GM18499 (cell line): Measurements from ENCODE around the gene NKIRAS2.

ENCODE experiments used
- ATAC-seq: cut with Tn5 transposase; IDR thresholded peaks from one replicate; pipeline ENCODE4 v1.9.1; 2021; ENCODE audit warnings: moderate number of reproducible peaks; ENCODE audit not compliant: insufficient read depth, unreplicated experiment

The NKIRAS2 gene

DNA sequence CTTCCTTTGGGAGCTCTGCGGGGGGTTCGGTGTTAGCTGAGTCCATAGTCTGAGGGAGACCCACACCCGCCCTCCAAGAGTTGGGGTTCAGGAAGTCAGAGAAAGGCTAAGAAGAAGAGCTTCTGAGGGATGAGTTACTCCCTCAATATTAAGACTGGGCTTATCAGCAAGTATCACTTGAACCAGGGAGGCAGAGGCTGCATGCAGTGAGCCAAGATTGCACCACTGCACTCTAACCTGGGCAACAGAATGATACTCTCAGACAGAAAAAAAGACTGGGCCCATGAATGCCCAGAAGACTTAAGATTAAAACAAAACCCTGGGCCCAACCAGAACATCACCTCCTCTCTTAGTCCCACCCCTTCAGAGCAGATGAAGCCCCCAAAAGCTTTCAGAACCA lies 6.0 kb downstream of the NKIRAS2 start:
- ATAC-seq = no peak

DNA sequence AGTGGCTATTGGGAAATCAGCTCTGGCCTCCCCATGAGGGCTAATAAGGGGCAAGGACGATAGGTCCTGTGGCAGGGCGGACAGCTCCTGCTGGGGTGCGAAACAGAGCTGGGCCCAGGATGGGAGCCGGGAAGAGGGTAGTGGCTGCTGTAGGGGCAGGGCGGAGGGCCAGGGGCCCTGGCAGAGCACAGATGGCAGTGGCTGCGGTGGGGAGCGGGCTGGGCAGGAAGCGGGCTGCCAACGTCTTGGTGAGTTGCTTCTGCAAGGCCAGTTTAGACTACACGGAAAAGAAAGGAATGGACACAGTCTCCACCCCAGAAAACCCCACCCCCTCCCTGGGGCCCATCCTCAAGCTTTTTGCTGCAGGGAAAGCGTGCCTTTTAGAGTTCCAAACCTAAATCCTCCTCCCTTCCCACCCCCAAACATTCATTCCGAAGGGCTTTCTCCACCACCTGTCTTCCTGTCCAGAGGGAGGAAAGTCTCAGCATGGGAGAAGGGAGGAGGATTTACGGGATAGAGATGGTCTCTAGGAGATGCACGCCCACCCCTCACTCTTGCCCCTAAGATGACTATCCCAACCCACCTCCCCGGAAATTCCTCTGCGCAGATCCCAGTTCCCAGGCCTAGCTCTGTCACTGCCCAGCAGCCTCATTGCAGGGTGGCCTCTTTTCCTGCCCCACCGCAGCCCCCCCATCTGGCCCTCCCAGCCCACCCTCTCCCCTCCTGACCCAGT lies 7.1 kb downstream of the NKIRAS2 start:
- ATAC-seq = no peak

DNA sequence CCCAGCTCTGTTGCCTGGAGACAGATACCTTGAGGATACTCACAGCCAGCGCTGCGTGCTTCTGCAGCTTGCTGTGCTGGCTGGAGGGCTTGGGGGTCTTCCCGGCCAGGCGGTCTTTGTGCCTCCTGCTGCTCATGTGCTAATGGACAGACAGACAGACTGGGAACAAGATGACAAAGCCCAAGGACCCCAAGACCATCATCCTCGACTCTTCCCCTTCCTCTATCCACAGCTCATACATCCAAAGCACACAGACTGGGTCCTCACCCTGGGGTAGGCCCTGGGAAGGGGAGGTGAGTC lies 7.7 kb downstream of the NKIRAS2 start:
- ATAC-seq = no peak

GRCh38 chr17:42027961-42028790 lies 8.3 kb downstream of the NKIRAS2 start:
- ATAC-seq = no peak

DNA sequence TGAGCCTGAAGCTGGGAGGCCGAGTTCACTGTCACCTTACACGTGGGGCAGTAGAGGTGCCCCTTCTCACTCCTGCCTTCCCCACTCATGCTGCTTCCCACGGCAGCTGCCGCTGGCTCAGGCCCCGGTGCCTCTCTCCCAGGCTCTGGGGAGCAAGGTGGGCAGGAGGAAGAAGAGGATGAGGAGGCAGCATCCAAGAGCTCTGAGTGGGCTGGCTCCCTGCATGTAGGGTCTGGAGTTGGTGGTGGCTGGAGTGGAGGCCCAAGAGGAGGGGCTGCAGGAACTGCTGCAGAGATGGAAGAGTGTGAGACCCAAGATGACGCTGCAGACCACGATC lies 8.9 kb downstream of the NKIRAS2 start:
- ATAC-seq = no peak

- no peak for ATAC-seq
Measured at GRCh38 chr17:42031584-42031983, 11.7 kb downstream of the NKIRAS2 start.

GRCh38 chr17:42034059-42034458 lies 14.2 kb downstream of the NKIRAS2 start:
- ATAC-seq = no peak

- ATAC-seq = no peak
Measured at GRCh38 chr17:42038221-42038973, 18.5 kb downstream of the NKIRAS2 start.

GRCh38 chr17:42039794-42040763 lies 20.2 kb downstream of the NKIRAS2 start:
- no peak for ATAC-seq

- ATAC-seq = no peak
Measured at GRCh38 chr17:42040818-42041217, 20.9 kb downstream of the NKIRAS2 start.

GRCh38 chr17:42041619-42042018 lies 21.7 kb downstream of the NKIRAS2 start:
- no peak for ATAC-seq

GRCh38 chr17:42042598-42043319 lies 22.9 kb downstream of the NKIRAS2 start:
- ATAC-seq = no peak

DNA sequence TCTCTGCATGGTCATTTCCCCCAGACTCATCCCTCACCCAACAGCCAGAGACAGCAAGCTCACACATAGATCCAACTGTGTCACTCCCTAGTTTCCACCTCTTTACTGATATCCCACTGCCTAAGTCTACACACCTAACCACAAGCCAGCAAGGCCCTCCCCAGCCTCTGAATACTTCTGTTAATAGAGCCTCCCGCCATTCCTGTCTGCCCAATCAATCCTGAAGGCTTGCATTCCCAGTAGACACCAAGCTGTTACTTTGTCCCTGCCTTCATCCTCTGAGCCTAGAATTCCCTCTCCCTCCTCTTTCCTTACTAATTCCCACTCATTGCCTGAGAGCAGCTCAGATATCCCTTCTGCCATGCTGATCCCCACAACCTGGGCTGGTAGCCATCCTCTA lies 25.8 kb downstream of the NKIRAS2 start:
- no peak for ATAC-seq

DNA sequence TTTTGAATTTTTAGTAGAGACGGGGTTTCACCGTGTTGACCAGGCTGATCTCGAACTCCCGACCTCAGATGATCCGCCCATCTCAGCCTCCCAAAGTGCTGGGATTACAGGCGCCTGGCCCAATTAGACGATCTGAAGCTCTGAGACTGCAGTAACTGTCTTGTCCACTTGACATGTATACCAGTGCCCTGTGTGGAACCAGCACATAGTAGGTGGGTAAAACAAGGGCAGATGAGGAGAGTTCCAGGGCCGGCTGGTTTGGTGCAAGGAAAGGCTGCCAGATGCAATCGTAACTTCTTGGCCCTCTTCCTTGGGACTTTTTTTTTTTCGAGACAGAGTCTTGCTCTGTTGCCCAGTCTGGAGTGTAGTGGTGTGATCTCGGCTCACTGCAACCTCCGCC lies 27.5 kb downstream of the NKIRAS2 start:
- no peak for ATAC-seq

- ATAC-seq = no peak
Measured at GRCh38 chr17:42049834-42050392, 30.0 kb downstream of the NKIRAS2 start.

- no peak for ATAC-seq
Measured at GRCh38 chr17:42050393-42051012, 30.6 kb downstream of the NKIRAS2 start, which contains the start of gene C17orf113. TSS of gene C17orf113 (minus strand) at chr17:42050601. CDS start at chr17:42043376, 7,225 bp downstream.

- no peak for ATAC-seq
Measured at GRCh38 chr17:42051013-42051400, 31.1 kb downstream of the NKIRAS2 start.

GRCh38 chr17:42051645-42052044 lies 31.8 kb downstream of the NKIRAS2 start:
- no peak for ATAC-seq
